ENCODE measurements around the gene LIG3. TPM values are rescaled to one million over a fixed set of nuclear protein-coding genes. Genes with fewer than 3 reads are reported as not detected.

LIG3 gene
- total RNA-seq, 3 donors from 2014 or later, result 13.8 to 159 (median 54.0) TPM

DNA sequence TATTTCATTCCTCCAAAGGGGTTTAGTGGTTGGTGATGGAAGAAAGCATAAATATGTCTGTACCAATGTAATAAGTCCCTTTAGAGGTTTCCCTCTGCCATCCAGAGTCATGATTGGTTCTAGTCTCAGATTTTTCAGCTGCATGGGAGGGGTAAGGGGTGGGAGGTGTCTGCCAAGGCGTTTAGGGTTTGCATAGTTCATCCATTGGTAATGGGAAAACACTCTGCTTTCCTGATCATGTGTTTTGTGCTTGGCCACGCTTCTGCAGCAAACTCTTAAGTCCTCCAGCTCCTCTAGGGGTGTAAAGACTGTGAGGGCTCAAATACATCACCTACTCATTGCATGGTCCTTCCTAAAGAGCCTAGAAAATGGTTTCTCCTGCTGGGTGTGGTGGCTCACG lies 29.8 kb downstream of the LIG3 start:
- no peak for DNase-seq (ENCODE audit: low spot score in 2 of 2)
- TF ChIP-seq POLR2A (IDR thresholded peaks at IDR 0.05) (no peak), POLR2AphosphoS5 (IDR thresholded peaks at IDR 0.05) (no peak)
- TF ChIP-seq, protein P1, sequence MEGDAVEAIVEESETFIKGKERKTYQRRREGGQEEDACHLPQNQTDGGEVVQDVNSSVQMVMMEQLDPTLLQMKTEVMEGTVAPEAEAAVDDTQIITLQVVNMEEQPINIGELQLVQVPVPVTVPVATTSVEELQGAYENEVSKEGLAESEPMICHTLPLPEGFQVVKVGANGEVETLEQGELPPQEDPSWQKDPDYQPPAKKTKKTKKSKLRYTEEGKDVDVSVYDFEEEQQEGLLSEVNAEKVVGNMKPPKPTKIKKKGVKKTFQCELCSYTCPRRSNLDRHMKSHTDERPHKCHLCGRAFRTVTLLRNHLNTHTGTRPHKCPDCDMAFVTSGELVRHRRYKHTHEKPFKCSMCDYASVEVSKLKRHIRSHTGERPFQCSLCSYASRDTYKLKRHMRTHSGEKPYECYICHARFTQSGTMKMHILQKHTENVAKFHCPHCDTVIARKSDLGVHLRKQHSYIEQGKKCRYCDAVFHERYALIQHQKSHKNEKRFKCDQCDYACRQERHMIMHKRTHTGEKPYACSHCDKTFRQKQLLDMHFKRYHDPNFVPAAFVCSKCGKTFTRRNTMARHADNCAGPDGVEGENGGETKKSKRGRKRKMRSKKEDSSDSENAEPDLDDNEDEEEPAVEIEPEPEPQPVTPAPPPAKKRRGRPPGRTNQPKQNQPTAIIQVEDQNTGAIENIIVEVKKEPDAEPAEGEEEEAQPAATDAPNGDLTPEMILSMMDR (IDR thresholded peaks at IDR 0.05), result no peak
- Histone ChIP-seq H3K4me1 (no peaks in the 10 kb centered on the region), H3K27me3 (no peaks in the 10 kb centered on the region), H3K36me3 (no peaks in the 10 kb centered on the region), H3K27ac (no peak overlapping the region), H3K4me3 (no peak overlapping the region), H3K9me3 (no peaks in the 10 kb centered on the region)
- intact Hi-C loops (cut with DNase I; ENCODE audit: low total_unique reads), result no loop called here

DNA sequence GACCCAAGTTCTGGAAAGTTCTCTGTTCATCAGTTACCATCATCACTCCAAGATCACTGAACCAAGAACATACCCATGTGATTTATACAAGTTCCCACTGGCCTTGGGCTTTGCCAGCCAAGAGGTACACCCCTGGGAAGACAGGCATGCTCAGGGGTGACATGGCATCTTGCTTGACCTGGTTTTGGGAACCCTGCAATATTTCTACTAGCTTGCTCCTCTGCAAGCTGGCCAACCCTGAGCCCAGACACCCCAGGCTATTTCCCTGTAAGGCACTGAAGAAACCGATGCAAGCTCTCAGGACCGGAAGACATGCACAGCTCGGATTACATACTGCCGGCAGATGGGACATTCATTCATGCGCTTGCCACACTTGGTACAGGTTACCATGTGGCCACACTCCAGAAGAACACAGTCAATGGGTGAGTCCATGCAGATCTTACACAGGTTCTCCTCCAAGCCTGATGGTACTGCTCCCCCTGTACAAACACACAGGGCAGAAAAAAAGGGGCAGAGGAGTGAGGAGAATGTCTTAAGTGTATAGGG lies 31.4 kb downstream of the LIG3 start:
- DNase-seq (ENCODE audit: low spot score in 2 of 2), result no peak
- H3K27ac ChIP-seq, result no peak overlapping the region
- H3K4me3 ChIP-seq, result no peak overlapping the region
- H3K9me3 ChIP-seq, result no peaks in the 10 kb centered on the region
- H3K4me1 ChIP-seq, result no peaks in the 10 kb centered on the region
- H3K27me3 ChIP-seq, result no peaks in the 10 kb centered on the region
- no peaks in the 10 kb centered on the region for H3K36me3 ChIP-seq
- TF ChIP-seq POLR2AphosphoS5 (IDR thresholded peaks at IDR 0.05) (no peak), POLR2A (IDR thresholded peaks at IDR 0.05) (no peak)
- TF ChIP-seq, protein P1 (IDR thresholded peaks at IDR 0.05), result no peak
- intact Hi-C loops (cut with DNase I; ENCODE audit: low total_unique reads), result no loop called here

DNA sequence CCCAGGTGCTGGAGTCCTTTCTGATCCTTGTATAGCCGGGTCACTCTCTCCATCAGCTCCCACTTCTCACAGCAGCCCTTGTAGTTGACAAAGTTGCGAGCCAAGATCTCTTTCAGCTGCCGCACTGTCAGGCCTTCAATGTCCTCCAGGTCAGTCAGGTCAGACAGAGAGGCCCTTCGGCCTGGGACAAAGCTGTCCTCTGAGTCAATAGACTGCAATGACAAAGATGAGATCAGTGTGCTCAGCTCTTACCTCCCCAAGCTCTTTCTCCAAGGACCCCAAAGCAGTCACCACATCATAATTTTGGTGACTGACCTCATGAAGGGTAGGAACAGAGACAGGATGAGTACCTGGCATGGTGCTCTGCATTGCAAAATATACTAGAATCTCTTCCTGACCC lies 36.1 kb downstream of the LIG3 start:
- Histone ChIP-seq H3K9me3 (no peaks in the 10 kb centered on the region), H3K4me3 (no peak overlapping the region), H3K36me3 (no peaks in the 10 kb centered on the region), H3K27me3 (no peaks in the 10 kb centered on the region), H3K27ac (no peak overlapping the region), H3K4me1 (no peaks in the 10 kb centered on the region)
- TF ChIP-seq POLR2AphosphoS5 (IDR thresholded peaks at IDR 0.05), result no peak
- TF ChIP-seq, protein P1 (IDR thresholded peaks at IDR 0.05), result no peak
- TF ChIP-seq POLR2A (IDR thresholded peaks at IDR 0.05), result no peak
- DNase-seq (ENCODE audit: low spot score in 2 of 2), result no peak
- intact Hi-C loops (cut with DNase I; ENCODE audit: low total_unique reads), result no loop called here

DNA sequence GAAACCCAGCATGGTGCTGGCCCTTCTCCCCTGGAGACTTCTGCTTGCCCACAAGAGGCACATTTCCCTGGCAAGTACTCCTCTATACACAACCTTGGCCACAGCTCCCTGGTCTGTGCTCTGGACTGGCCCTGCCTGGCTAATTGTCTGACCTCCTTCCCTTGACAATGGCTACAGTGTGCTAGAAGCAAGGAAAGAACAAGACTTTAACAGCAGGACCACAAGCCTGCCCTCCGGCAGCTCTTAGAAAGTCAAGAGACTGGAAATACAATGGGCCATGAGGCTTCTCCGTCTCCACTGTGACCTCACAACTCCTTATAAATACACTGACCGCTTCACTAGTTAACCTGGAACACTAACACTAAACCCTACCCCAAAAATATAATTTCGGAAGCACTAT lies 36.7 kb downstream of the LIG3 start:
- Histone ChIP-seq H3K9me3 (no peaks in the 10 kb centered on the region), H3K4me1 (no peaks in the 10 kb centered on the region), H3K27me3 (no peaks in the 10 kb centered on the region), H3K36me3 (no peaks in the 10 kb centered on the region), H3K4me3 (no peak overlapping the region), H3K27ac (no peak overlapping the region)
- TF ChIP-seq POLR2A (IDR thresholded peaks at IDR 0.05), result no peak
- TF ChIP-seq, protein P1 (IDR thresholded peaks at IDR 0.05), result no peak
- TF ChIP-seq POLR2AphosphoS5 (IDR thresholded peaks at IDR 0.05), result no peak
- DNase-seq (ENCODE audit: low spot score in 2 of 2), result no peak
- intact Hi-C loops (cut with DNase I; ENCODE audit: low total_unique reads), result no loop called here

DNA sequence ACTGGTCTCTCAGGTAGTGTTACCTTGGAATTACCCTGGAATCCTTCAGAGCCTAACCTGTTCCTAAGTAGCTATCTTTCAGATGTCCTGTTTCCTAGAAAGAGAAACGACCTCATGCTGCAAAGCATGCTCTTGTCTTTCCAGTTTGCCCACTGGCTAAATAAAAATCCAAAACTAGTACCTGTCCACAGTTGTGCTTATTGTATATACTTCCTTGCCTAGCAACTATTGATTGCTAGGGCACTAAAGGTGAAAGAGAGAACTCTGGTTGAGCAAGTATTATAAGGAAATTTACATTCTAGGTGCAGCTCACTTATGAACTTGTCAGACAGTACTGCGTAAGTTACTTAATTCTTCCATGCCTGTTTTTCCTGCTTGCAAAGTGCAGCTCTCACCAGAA lies 38.5 kb downstream of the LIG3 start:
- Histone ChIP-seq H3K4me3 (no peak overlapping the region), H3K4me1 (no peaks in the 10 kb centered on the region), H3K36me3 (no peaks in the 10 kb centered on the region), H3K27me3 (no peaks in the 10 kb centered on the region), H3K9me3 (no peaks in the 10 kb centered on the region), H3K27ac (no peak overlapping the region)
- TF ChIP-seq, protein P1 (IDR thresholded peaks at IDR 0.05), result no peak
- no peak for TF ChIP-seq POLR2A (IDR thresholded peaks at IDR 0.05)
- TF ChIP-seq POLR2AphosphoS5 (IDR thresholded peaks at IDR 0.05), result no peak
- no peak for DNase-seq (ENCODE audit: low spot score in 2 of 2)
- intact Hi-C loops (cut with DNase I; ENCODE audit: low total_unique reads), result no loop called here
